Stomach smooth muscle (tissue), 2 donors: Measurements from ENCODE around the gene HOXA10.

Experiments
- H3K27ac ChIP-seq: one replicate; pipeline ENCODE4 v1.7.0; 2013; ENCODE audit warnings: mild to moderate bottlenecking, low read length, inconsistent platforms
- H3K27me3 ChIP-seq, 2 donors: one replicate each; pipeline ENCODE4 v1.7.0; 2013; ENCODE audit warnings: low read length in 2 of 2; ENCODE audit not compliant: insufficient read depth in 2 of 2, control insufficient read depth in 1 of 2
- H3K36me3 ChIP-seq, 2 donors: one replicate each; pipeline ENCODE4 v1.7.0; 2013; ENCODE audit warnings: low read length in 2 of 2; ENCODE audit not compliant: control insufficient read depth in 2 of 2, insufficient read depth in 2 of 2
- H3K4me1 ChIP-seq: one replicate; pipeline ENCODE4 v1.7.0; 2013; ENCODE audit warnings: low read length; ENCODE audit not compliant: control insufficient read depth, insufficient read depth
- H3K4me3 ChIP-seq, 2 donors: one replicate each; pipeline ENCODE4 v1.7.0; 2013; ENCODE audit warnings: low read length in 2 of 2
- H3K9ac ChIP-seq, 2 donors: one replicate each; pipeline ENCODE4 v1.7.0; 2013; ENCODE audit warnings: low read length in 2 of 2, mild to moderate bottlenecking in 1 of 2
- H3K9me3 ChIP-seq, 2 donors: one replicate each; pipeline ENCODE4 v1.7.0; 2013; ENCODE audit warnings: low read length in 2 of 2; ENCODE audit not compliant: control insufficient read depth in 2 of 2
- donor health status: healthy.
- donor health status: Pancreatic carcinoma.

HOXA10 gene

DNA sequence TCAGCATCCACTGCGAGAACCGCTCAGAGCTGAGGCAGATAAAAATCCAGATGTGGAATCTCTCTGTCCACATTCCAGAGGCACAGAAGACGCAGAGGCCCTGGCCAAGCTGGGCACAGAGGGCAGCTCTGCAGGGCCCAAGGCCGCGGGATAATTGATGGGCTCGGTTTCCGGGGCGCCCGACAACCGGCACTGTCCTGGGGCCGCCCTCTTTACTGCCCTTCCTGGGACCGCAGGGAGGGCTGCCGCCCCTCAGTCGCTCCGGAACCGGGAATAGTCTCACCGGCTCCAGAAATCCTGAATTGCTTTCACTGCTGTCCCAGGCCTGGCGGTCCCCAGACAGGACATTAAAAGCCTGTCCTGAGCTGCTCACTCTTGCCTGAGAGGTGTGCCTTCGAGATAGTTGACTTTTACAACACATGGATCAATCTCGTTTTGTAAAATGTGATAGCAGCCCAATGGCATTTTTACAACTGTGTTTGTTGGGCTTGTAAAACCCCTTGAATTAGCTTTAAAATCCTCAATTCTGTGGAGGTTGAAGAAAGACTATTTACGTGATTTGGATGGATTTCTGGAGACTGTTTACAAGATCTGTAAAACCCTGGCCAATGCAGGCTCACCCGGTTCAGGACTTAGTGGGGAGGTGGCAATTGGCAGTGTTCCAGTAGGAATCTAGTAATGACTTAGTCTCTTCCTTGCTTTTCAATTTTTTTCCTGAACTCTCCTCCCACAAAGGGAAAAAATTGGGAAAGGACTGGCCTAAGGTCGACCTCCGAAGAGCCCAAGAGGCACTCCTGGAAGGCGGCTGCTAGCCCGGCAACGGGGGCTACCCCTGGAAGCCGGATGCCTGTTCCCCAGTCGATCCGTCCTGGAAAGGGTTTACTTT is 25.1 kb downstream of the HOXA10 start:
- H3K27me3 ChIP-seq: peaks cover 70 to 73% of the 10 kb centered on the region in 2 donors
- no peak overlapping the region for H3K27ac ChIP-seq
- no peaks in the 10 kb centered on the region for H3K36me3 ChIP-seq
- H3K9ac ChIP-seq: no peak overlapping the region
- H3K4me3 ChIP-seq: no peak overlapping the region
- H3K4me1 ChIP-seq: peaks cover 35% of the 10 kb centered on the region
- H3K9me3 ChIP-seq: no peaks in the 10 kb centered on the region

DNA sequence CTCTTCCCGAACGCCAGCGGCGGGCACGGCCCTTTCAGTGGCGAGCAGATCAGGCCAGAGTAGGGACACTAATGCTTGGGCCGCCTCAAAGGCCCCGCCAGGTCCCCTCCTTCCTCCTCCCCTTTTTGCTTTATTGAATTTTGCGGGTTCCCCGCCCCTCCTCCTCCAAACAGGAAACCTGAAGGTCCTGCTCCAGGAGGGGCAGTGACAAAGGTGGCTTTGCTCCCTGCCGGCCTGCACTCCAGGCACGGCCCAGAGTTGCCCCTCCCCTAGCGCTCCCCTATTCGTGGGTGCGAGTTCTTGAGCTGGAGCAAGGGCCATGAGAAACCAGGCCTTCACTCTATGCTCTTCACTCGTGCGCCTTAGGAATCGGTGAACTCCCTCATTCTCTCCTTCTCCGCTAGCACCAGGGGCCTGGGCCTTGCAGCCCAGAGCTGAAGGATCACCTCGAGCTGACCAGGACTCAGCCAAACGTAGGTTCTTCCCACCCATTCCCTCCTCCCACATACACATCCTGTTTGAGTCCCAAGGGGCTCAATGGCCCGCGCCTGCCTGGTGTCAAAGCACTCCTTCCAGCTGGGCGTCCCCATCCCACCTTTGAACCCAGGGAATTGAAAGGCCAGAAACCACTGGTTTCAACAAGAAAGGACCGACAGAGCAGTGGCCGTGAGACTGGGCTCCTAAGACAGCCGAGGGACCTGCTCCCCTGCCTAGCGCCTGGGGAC is 25.9 kb downstream of the HOXA10 start:
- Histone ChIP-seq H3K9ac (no peak overlapping the region), H3K4me1 (peaks cover 38% of the 10 kb centered on the region), H3K27ac (no peak overlapping the region), H3K9me3 (no peaks in the 10 kb centered on the region), H3K4me3 (peak overlapping the region in 1 of 2 donors; percentile 35), H3K36me3 (no peaks in the 10 kb centered on the region), H3K27me3 (peaks cover 62 to 66% of the 10 kb centered on the region in 2 donors)

DNA sequence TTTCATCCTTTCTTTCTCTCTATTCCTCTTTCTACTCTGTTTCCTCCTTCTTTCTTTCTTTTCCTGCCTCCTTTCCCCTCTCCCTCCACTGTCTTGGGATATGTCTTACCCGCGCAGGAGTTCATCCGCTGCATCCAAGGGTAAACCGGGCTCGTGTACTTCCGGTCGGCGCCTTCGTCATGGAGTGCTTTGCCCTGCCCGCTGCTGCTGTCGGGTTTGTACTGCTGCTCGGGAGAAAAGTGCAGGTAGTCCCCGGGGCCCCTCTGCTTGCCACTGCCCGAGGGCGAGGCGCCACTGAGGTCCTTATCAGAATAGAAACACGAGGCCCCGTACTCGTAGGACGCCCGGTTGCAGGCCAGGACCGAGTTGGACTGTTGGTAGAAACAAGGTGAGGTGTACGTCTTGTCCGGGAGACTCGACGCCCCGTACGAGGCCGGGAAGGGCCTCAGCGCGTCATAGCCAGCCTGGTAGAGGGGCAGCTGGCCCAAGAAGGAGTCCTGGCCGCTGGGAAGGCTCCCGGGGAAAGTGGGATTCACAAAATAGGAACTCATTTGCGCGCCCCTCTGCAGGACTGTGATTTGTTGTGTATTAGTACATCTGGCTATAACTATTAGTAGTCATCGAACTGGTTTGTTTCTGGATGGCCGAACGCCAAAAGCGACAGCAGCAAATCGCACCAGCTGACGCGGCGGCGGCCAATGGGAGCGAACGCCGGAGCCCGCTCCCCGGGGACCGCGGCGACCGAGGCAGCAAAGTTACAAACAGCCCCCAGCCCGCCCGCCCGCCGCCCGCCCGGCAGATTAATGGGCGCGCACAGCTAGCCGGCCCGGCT is 26.7 kb downstream of the HOXA10 start, which contains the start of gene HOXA6:
HOXA6 (minus strand) TSS at position 576 of the 832 bp plus-strand sequence; CDS start at position 551, 25 bp downstream.
- Histone ChIP-seq H3K36me3 (no peaks in the 10 kb centered on the region), H3K4me3 (peak within 1 kb of the TSS in 1 of 2 donors; percentile 35), H3K4me1 (peaks cover 38% of the 10 kb centered on the region), H3K9ac (no peak within 1 kb of the TSS), H3K27me3 (peaks cover 54 to 58% of the 10 kb centered on the region in 2 donors), H3K9me3 (no peaks in the 10 kb centered on the region), H3K27ac (no peak within 1 kb of the TSS)

DNA sequence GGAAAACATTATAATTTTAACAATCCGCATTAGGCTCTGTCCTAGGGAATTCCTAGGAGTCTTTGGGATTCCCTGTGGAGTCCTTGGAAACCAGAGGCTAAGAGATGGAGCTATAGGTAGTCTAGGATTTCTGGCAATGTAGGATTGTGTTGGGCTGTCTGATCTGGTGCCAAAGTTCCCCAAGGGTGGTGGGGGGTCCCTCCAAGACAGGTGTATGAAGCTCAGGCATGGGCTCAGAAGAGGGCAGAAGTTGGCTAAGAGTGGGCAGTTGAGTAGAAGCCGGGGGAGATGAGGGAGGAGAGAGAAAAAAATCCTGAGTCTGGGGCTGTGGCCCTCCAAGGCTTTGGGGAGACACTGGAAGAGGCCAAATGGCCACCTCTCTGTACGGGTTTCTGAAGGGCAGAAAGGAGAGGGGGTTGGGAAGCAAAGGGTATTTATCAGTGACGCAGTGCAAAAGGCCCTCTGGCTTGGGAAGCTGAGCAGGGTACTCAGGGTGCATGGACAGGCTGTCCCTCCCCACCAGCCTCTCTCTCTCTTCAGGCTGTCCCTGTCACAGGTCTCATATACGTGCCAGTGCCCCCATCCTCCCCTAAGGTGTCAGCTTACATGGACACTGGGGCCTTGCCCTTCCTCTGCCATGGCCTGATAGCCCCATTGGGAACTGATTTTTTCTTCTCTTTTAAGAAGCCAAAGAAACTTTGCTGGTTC is 27.5 kb downstream of the HOXA10 start:
- Histone ChIP-seq H3K27me3 (peaks cover 46 to 50% of the 10 kb centered on the region in 2 donors), H3K4me1 (peaks cover 32% of the 10 kb centered on the region), H3K9ac (no peak overlapping the region), H3K9me3 (no peaks in the 10 kb centered on the region), H3K36me3 (no peaks in the 10 kb centered on the region), H3K4me3 (no peak overlapping the region), H3K27ac (no peak overlapping the region)

DNA sequence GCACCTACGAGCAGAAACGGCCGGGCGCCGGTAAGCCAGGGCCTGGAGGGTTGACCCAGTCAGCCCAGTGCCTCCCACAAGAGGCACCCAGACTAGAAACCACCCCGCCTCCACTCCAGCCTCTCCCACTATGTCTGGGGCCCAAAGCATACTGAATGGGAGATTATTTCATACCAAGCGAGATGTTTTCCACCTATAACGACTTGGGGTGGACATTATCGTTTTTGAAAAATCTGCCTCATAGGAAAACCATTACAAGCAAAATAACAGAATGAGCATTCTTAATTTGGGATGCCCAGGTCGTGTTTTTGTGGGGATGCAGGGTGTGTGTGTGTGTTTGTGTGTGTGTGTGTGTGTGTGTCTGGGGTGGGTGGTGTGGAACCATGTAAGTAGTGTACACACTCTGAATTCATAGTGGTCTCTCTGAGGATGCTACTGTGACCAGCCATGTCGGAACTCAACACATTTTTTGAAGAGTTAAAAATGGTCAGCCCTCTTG is 28.2 kb downstream of the HOXA10 start:
- Histone ChIP-seq H3K27ac (no peak overlapping the region), H3K4me3 (peak overlapping the region in 1 of 2 donors; percentile 94), H3K27me3 (peaks cover 40 to 44% of the 10 kb centered on the region in 2 donors), H3K4me1 (peaks cover 30% of the 10 kb centered on the region), H3K9me3 (no peaks in the 10 kb centered on the region), H3K36me3 (no peaks in the 10 kb centered on the region), H3K9ac (no peak overlapping the region)

DNA sequence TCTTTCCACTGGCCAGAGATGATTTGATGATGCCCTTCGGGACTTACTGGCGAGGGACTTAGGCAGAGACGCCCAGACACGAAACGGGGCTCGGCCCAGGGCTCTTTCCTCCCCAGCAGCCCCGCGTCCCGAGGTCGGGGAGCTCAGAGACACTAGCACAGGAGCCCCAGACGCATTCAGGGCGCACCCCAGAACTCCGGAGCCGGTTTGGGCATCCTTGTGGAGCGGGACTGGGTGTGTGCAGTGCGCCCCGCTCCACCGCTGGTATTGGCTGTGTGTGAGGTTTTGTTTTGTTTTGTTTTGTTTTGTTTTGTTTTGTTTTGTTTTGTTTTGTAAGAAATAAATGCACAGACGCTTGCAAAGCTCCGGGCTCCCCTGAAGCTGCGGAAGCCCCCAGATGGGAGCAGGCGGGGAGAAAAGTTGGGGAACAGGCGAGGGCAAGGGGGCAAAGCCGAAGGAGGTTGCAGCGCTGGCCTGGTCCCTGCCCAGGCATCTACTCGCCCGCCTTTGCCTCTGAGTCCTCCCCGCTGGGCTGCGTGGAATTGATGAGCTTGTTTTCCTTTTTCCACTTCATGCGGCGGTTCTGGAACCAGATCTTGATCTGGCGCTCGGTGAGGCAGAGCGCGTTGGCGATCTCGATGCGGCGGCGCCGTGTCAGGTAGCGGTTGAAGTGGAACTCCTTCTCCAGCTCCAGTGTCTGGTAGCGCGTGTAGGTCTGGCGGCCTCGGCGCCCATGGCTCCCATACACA is 28.8 kb downstream of the HOXA10 start:
- H3K27me3 ChIP-seq: peaks cover 37 to 39% of the 10 kb centered on the region in 2 donors
- H3K4me1 ChIP-seq: peaks cover 24% of the 10 kb centered on the region
- no peaks in the 10 kb centered on the region for H3K9me3 ChIP-seq
- peak overlapping the region in 1 of 2 donors; percentile 94 for H3K4me3 ChIP-seq
- no peak overlapping the region for H3K9ac ChIP-seq
- peak overlapping the region; percentile 31 for H3K27ac ChIP-seq
- no peaks in the 10 kb centered on the region for H3K36me3 ChIP-seq

DNA sequence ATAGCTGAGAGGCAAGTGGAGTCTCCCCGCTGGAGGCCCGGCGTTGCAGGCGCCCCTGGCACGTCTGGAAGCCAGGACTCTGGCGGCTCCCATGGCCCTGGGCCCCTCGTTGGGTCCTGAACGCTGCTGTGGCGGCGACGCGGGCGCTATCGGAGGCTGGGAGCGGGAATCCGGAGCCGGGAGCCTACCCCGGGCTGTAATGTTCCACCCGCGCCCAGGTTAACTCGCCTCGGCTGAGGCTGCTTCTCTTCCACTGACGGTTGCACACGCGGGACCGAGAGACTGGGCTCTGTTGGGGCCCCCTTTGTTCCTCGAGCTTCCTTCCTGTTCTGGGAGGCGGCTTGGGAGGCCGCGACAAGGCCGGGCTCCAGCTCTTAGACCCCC is 29.3 kb downstream of the HOXA10 start:
- Histone ChIP-seq H3K9ac (peak overlapping the region in 1 of 2 donors; percentile 60), H3K4me1 (peaks cover 29% of the 10 kb centered on the region), H3K27ac (peak overlapping the region; percentile 31), H3K36me3 (no peaks in the 10 kb centered on the region), H3K9me3 (no peaks in the 10 kb centered on the region), H3K4me3 (peak overlapping the region; percentile 68 to 94), H3K27me3 (peaks cover 34 to 37% of the 10 kb centered on the region in 2 donors)

DNA sequence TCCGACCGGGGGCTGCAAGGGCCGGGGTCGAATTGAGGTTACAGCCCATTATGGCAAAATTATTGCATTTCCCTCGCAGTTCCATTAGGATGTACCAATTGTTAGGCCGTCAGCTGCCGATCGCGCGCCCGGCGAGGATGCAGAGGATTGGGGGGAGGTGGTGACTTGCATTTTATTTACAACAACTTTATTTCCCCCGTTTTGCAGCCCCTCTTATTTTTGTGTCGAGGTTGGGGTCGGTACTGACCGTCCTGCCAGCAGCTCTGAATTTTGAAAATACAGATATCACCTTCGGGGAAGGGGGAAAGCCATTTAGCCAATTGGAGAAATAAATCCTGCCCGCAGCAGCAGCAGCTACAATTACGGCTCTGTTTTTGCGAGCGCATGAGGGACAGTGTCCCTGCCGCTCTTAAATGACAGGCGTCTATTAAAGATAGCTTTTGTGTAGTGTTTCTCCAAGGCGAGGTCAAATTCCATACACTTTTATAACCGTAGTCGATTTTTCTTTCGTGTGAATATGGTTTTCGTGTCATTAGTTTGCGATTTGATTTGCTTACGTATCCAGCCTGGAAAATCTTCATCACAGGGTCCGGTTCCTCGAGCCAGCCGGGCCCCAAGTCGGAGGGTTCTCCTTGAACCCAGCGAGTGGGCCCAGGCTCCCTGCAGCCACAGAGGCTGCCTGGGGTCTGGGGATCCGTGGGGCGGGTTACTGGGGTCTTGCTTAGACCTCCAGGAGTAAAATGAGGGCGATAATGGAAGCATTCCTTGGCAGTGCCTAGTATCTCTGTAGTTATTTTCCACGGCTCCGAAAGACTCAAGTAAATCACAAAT is 30.0 kb downstream of the HOXA10 start:
- Histone ChIP-seq H3K27ac (peak overlapping the region; percentile 95), H3K36me3 (no peaks in the 10 kb centered on the region), H3K4me1 (peaks cover 33% of the 10 kb centered on the region), H3K9ac (peak overlapping the region in 1 of 2 donors; percentile 60), H3K27me3 (peaks cover 34 to 37% of the 10 kb centered on the region in 2 donors), H3K4me3 (peak overlapping the region; percentile 68 to 94), H3K9me3 (no peaks in the 10 kb centered on the region)
